OCI-LY1 (cell line): ENCODE data around the gene APBB3.

Experiments
- H2AFZ ChIP-seq: fragments of 200-600 bp; sonication (generic), shearing (Covaris generic); 2 replicates; pipeline ENCODE4 v1.6.0; 2014; ENCODE audit warnings: antibody characterized with exemption, mild to moderate bottlenecking, low read length
- H3F3A ChIP-seq: fragments of 200-600 bp; sonication (generic), shearing (Covaris generic); 2 replicates; pipeline ENCODE4 v1.6.0; 2014; ENCODE audit warnings: mild to moderate bottlenecking, antibody characterized with exemption, low read length, moderate library complexity; ENCODE audit not compliant: insufficient read depth
- H3K27ac ChIP-seq: fragments of 200-600 bp; sonication (generic); 2 replicates; pipeline ENCODE4 v1.5.1; 2014; ENCODE audit warnings: low read length, mixed run types, mild to moderate bottlenecking, low read depth; ENCODE audit not compliant: poor library complexity, severe bottlenecking
- H3K27me3 ChIP-seq: fragments of 200-600 bp; sonication (generic); 2 replicates; pipeline ENCODE4 v1.6.0; 2014; ENCODE audit warnings: antibody characterized with exemption, mild to moderate bottlenecking, low read length, moderate library complexity; ENCODE audit not compliant: insufficient read depth
- H3K36me3 ChIP-seq: fragments of 200-600 bp; sonication (generic); 2 replicates; pipeline ENCODE4 v1.6.1; 2014; ENCODE audit warnings: mild to moderate bottlenecking, antibody characterized with exemption, low read length, moderate library complexity, mixed read lengths; ENCODE audit not compliant: insufficient read depth
- H3K4me1 ChIP-seq: fragments of 200-600 bp; sonication (generic); 2 replicates; pipeline ENCODE4 v1.5.1; 2014; ENCODE audit warnings: mild to moderate bottlenecking, low read length, moderate library complexity; ENCODE audit not compliant: insufficient read depth, severe bottlenecking
- H3K4me2 ChIP-seq: fragments of 200-600 bp; sonication (generic), shearing (Covaris generic); 2 replicates; pipeline ENCODE4 v1.6.1; 2014; ENCODE audit warnings: low read length
- H3K4me3 ChIP-seq: fragments of 200-600 bp; sonication (generic); 2 replicates; pipeline ENCODE4 v1.5.1; 2014; ENCODE audit warnings: low read length, low read depth, mild to moderate bottlenecking, mixed read lengths; ENCODE audit not compliant: poor library complexity, severe bottlenecking
- H3K79me2 ChIP-seq: fragments of 200-600 bp; shearing (Covaris generic); 2 replicates; pipeline ENCODE4 v1.6.1; 2016; ENCODE audit warnings: mixed run types, low read length, mixed read lengths; ENCODE audit not compliant: insufficient read depth
- H3K9ac ChIP-seq: fragments of 200-600 bp; sonication (generic), shearing (Covaris generic); 2 replicates; pipeline ENCODE4 v1.6.1; 2014; ENCODE audit warnings: mild to moderate bottlenecking, low read length, mixed read lengths
- H3K9me2 ChIP-seq: fragments of 200-600 bp; sonication (generic), shearing (Covaris generic); 2 replicates; pipeline ENCODE4 v1.6.1; 2014; ENCODE audit warnings: low read depth, mild to moderate bottlenecking, low read length, mixed read lengths
- H3K9me3 ChIP-seq: fragments of 200-600 bp; shearing (Covaris generic); 2 replicates; pipeline ENCODE4 v1.6.1; 2014; ENCODE audit warnings: low read length, mixed read lengths
- H4K20me1 ChIP-seq: fragments of 200-600 bp; sonication (generic), shearing (Covaris generic); 2 replicates; pipeline ENCODE4 v1.6.0; 2016; ENCODE audit warnings: mild to moderate bottlenecking, low read length; ENCODE audit not compliant: insufficient read depth
- EZH2 ChIP-seq: fragments of 200-600 bp; sonication (generic), shearing (Covaris generic); IDR thresholded peaks from 2 replicates; pipeline ENCODE4 v1.8.0; 2017; ENCODE audit warnings: borderline replicate concordance, mixed run types, mild to moderate bottlenecking, antibody characterized with exemption, low read length, moderate library complexity, mixed read lengths
- TF ChIP-seq, protein P1 (sequence below): fragments of 200-600 bp; sonication (generic), shearing (Covaris generic); IDR thresholded peaks from 2 replicates; pipeline ENCODE4 v1.5.1; 2017; ENCODE audit warnings: mild to moderate bottlenecking, antibody characterized with exemption, low read length, moderate library complexity, mixed read lengths

The APBB3 gene

DNA sequence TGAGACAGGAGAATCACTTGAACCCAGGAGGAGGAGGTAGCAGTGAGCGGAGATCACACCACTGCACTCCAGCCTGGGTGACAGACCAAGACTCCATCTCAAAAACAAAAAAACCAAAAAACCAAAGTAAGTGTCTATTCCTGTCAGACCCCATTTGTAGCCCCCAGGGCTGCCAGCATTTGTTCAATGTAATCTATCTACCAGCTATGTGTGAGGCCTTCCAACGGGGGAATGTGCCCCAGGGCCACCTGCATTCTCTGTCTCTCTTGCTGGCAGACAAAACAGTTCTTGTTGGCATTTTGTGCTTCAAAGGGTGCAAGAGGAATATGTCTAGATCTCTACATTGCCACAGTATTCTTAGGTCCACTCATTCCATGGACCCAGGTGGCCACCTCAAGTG is 34.4 kb upstream of the APBB3 start:
- Histone ChIP-seq H3K36me3 (no peaks in the 10 kb centered on the region), H3K4me3 (no peak overlapping the region), H3K9me2 (no peaks in the 10 kb centered on the region), H3K27ac (no peak overlapping the region), H3K27me3 (no peaks in the 10 kb centered on the region), H2AFZ (no peak overlapping the region), H3K9me3 (no peaks in the 10 kb centered on the region), H3K79me2 (no peaks in the 10 kb centered on the region), H4K20me1 (no peaks in the 10 kb centered on the region), H3K9ac (no peak overlapping the region), H3K4me1 (no peaks in the 10 kb centered on the region), H3F3A (no peaks in the 10 kb centered on the region), H3K4me2 (no peak overlapping the region)
- no peak for TF ChIP-seq EZH2
- TF ChIP-seq, protein P1, sequence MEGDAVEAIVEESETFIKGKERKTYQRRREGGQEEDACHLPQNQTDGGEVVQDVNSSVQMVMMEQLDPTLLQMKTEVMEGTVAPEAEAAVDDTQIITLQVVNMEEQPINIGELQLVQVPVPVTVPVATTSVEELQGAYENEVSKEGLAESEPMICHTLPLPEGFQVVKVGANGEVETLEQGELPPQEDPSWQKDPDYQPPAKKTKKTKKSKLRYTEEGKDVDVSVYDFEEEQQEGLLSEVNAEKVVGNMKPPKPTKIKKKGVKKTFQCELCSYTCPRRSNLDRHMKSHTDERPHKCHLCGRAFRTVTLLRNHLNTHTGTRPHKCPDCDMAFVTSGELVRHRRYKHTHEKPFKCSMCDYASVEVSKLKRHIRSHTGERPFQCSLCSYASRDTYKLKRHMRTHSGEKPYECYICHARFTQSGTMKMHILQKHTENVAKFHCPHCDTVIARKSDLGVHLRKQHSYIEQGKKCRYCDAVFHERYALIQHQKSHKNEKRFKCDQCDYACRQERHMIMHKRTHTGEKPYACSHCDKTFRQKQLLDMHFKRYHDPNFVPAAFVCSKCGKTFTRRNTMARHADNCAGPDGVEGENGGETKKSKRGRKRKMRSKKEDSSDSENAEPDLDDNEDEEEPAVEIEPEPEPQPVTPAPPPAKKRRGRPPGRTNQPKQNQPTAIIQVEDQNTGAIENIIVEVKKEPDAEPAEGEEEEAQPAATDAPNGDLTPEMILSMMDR = no peak

DNA sequence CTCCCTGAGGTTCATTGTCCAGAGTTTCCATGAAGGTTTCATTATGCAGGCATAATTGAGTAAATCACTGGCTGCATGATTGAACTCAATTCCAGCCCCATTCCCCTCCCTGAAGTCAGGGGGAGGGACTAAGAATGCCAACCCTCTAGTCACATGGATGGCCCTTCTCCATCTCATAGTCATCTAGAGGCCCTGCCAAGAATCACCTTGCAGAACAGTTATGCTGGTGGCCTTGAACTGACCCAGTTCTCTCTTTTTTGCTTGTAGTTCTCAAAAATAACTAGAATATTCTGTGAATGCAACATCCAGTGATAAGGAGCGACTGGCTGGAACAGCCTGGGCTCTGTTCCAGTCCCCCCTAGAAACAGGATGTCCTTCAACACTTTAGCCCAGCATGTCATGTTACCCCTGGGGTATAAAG is 31.9 kb upstream of the APBB3 start:
- no peaks in the 10 kb centered on the region for H3K79me2 ChIP-seq
- H3K27ac ChIP-seq = no peak overlapping the region
- no peak for TF ChIP-seq EZH2
- TF ChIP-seq, protein P1 = no peak
- H3K27me3 ChIP-seq = no peaks in the 10 kb centered on the region
- no peaks in the 10 kb centered on the region for H3F3A ChIP-seq
- no peaks in the 10 kb centered on the region for H3K36me3 ChIP-seq
- H3K4me3 ChIP-seq = no peak overlapping the region
- no peak overlapping the region for H3K9ac ChIP-seq
- H4K20me1 ChIP-seq = no peaks in the 10 kb centered on the region
- no peaks in the 10 kb centered on the region for H3K9me2 ChIP-seq
- H2AFZ ChIP-seq = no peak overlapping the region
- H3K4me1 ChIP-seq = no peaks in the 10 kb centered on the region
- no peaks in the 10 kb centered on the region for H3K9me3 ChIP-seq
- no peak overlapping the region for H3K4me2 ChIP-seq

DNA sequence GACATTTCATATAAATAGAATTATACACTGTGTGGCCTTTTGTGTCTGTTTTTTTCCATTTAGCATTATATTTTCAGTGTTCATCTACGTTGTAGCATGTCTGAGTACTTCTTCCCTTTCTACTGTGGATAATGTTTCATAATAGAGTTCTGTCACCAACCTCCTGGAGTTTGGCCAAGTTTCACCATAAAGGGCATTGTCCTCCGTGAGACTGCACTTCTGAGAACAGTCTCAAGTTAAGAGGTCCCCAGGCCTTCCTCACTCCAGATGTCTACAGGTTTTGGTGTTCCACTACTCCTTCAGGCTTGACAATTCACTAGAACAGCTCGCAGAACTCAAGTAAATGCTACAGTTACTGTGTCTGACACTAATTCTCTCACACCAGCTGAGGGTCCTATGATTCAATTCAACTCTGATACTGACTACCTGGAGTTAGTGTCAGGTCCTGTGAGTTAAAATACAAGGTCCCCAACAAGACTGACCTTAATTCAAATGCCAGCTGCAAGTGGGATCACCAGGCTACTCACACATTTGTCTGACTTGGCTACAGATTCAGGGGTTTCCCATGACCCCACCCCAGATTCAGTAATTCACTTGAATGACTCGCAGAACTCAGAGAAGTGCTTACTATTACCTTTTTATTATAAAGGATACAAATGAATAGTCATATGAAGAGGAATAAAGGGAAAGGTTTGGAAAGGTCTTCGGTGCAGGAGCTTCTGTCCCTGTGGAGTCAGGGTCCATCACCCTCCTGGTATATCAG is 31.3 kb upstream of the APBB3 start:
- TF ChIP-seq, protein P1 = no peak
- no peak for TF ChIP-seq EZH2
- Histone ChIP-seq H3F3A (no peaks in the 10 kb centered on the region), H3K79me2 (no peaks in the 10 kb centered on the region), H3K9me3 (no peaks in the 10 kb centered on the region), H3K27me3 (no peaks in the 10 kb centered on the region), H3K9me2 (no peaks in the 10 kb centered on the region), H3K4me2 (no peak overlapping the region), H3K4me3 (no peak overlapping the region), H3K9ac (no peak overlapping the region), H3K27ac (no peak overlapping the region), H3K36me3 (no peaks in the 10 kb centered on the region), H2AFZ (no peak overlapping the region), H4K20me1 (no peaks in the 10 kb centered on the region), H3K4me1 (no peaks in the 10 kb centered on the region)
